HG02759 (cell line): ENCODE data around the gene TOM1L2.
"Not testable (repeated sequence)": the region's sequence is repeated elsewhere in the genome, so short reads cannot be mapped to it uniquely, and the experiment has no call there.

Experiments used
- ATAC-seq: cut with Tn5 transposase; IDR thresholded peaks from one replicate; pipeline ENCODE4 v1.9.1; 2021; ENCODE audit warnings: mild to moderate bottlenecking, moderate library complexity; ENCODE audit not compliant: unreplicated experiment

TOM1L2 gene

DNA sequence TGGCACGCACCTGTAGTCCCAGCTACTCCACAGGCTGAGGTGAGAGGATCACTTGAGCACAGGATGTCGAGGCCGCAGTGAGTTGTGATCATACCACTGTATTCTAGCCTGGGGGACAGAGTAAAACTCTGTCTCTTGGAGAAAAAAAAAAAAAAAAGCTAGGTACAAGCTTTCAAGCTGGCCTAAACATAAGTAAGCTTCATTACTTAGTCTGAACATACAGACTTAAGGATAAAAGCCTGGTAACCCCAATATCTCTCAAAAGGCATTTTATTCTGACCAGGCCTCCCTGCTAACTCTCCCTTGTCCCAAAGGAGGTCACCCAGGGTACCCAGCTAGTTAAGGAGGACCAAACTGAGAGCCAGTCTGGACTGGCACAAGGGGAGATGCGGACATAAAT lies 46.2 kb downstream of the TOM1L2 start:
- no peak for ATAC-seq

DNA sequence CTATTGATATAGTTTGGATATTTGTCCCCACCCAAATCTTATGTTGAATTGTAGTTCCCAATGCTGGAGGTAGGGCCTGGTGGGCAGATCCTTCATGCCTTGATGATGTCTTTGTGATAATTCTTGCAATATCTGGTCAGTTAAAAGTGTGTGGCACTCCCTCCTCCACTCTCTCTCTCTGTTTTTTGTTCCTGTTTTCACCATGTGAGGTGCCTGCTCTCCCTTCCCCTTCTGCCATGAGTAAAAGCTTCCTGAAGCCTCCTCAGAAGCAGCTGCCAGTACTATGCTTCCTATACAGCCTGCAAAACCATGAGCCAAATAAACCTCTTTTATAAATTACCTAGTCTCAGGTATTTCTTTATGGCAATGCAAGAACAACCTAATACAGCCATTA lies 47.3 kb downstream of the TOM1L2 start:
- no peak for ATAC-seq

DNA sequence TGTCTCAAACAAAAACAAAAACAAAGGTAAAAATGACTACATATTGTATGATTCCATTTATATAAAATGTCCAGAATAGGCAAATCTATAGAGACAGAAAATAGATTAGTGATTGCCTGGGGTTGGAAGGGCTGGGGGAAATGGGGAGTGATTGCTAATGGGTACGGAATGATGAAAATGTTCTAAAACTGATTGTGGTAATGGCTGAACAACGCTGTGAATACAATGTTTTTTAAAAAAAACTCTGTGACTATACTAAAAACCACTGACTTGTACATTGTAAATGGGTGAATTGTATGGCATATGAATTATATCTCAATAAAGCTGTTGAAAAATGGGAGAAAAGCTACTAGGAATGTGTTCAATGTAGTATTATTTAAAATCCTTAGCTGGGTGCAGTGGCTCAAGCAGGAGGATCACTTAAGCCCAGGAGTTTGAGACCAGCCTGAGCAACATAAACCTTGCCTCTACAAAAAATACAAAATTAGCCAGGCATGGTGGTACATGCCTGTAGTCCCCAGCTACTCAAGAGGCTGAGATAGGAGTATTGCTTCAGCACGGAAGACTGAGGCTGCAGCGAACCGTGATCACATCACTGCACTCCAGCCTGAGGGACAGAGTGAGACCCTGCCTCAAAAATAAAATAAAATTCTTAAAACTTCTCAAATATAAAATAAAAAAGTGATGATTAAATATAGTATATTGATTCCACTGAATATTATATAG lies 47.9 kb downstream of the TOM1L2 start:
- no peak for ATAC-seq

DNA sequence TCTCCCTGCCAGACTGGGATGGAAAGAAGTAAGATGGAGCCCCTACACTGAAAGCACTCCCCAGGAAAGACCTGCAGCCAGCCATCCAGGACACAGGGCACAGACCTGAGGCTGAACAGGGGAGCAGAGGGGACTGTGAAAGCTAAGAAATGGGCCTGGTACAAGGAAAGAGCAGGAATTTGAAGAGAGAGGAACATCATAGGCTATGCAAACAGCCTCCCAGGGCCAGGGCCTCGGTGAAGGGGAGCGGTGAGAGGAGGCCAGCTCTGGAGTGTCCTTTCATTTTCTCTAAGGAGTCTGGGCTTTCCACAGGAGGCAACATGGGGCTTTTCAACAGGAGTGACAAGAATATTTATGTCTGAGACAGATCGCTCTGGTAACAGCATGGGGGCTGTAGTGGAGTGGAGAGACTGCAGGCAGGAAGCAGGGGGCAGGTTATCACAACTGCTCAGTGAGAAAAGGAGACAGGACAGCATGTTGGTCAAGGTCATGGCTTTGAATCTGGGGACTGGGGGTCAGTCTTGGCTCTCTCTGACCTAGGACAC lies 50.1 kb downstream of the TOM1L2 start:
- no peak for ATAC-seq

DNA sequence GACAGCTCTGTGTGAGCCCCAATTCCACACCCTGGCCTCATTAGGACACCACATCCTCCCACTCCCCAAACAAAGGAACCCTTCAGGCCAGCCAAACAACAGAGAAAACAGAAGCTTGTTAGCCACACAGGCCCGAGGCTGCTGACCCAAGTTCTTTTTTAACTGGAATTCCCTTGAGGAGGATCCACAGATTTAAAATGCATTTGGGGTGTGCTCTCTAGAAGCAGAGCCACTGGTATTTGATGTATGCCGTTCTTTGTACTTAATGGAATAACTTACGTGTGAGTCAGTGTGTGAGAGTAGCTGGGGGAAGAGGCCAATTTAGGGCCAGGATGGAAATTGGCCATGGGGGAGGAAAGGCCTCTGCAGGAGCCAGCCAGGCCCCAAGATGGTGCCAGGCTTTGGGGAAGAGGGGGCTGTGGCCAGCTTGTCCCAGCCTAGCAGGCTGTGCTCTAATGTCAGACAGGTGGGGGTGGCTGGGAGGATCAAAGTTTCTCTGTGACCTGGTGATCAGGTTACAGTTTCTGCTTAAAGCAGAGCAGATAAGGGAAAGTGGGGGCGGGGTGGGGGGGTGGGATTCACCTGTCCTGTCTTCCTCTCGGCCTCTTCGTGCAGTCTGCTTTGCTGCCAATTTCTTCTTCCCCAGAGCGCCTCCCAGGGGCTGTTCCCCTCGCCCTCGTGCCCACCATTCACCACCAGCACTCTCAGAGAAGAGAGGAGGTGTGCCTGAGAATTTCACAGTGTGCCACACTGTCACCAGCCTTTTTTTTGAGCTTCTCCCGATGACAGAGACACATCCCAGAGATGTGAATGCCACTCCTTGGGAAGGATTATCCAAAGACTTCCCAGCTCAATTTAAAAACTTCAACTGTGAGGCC lies 50.8 kb downstream of the TOM1L2 start:
- ATAC-seq: no peak

DNA sequence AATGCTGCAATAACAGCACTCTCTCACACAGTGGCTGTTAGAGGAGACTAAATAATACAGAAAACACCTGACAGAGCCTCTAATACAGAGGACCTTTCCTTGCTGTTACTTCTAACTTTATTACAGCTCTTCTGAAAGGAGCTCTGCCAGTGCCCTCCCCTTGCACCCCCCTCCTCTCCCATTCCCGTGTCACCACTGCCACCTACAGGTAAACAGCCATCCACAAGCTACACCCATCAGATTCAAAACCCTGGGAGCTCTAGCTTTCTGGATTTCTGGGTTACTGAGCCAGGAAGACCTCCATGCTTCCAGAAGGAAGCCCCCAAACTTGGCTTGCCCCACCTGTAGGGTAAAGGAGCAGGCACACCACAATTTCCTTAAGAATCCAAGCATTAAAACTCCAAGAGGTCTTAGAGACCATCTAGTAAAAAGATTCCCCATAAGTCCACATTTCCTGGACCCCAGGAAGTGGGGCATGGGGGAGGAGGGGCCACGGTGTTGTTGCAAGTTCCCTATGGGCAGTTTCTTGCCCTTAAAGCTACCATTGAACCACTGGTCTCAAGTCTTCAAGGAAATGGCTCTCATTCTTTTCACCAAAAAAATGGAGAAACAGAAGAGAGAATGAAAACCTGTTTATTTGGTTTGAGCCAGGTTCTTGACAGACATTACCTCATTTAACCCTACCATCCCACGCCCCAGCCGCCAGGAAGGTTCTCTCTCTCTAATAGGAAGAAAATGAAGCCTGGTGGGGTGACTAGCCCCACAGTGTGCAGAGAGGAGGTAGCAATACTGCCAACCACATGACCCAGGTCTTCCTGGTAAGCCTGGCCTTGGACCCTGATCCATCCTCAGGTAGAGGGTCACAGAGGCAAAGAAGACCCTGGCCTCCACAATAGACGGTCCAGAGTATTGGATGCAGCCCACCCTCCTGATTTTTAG lies 52.8 kb downstream of the TOM1L2 start:
- no peak for ATAC-seq

DNA sequence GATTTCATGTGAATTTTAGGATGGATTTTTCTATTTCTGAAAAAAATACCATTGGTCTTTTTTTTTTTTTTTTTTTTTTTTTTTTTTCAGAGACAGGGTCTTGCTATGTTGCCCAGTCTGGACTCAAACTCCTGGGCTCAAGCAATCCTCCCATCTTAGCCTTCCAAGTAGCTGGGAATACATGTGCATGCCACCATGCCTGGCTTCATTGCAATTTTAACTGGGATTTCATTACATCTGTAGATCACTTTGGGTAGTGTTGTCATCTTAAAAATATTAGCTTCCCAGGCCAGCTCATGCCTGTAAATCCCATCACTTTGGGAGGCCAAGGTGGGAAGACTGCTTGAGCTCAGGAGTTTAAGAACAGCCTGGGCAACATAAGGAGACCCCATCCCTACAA lies 54.8 kb downstream of the TOM1L2 start:
- ATAC-seq: no peak

DNA sequence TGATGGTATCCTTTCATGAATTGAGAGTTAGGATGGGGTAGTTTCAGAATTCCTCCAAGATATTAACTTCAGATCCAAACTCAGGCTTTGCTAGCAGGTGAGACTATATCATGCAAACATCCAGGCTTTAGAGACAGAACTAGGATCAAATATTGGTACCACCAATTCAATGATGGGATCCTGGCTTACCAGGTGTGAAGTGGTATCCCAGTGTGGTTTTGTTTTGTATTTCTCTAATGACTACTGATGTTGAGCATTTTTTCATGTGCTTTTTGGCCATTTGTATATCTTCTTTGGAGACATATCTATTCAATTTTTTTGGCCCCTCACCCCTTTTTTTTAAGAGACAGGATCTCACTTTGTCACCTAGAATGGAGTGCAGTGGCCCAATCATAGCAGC lies 57.0 kb downstream of the TOM1L2 start:
- ATAC-seq: no peak

DNA sequence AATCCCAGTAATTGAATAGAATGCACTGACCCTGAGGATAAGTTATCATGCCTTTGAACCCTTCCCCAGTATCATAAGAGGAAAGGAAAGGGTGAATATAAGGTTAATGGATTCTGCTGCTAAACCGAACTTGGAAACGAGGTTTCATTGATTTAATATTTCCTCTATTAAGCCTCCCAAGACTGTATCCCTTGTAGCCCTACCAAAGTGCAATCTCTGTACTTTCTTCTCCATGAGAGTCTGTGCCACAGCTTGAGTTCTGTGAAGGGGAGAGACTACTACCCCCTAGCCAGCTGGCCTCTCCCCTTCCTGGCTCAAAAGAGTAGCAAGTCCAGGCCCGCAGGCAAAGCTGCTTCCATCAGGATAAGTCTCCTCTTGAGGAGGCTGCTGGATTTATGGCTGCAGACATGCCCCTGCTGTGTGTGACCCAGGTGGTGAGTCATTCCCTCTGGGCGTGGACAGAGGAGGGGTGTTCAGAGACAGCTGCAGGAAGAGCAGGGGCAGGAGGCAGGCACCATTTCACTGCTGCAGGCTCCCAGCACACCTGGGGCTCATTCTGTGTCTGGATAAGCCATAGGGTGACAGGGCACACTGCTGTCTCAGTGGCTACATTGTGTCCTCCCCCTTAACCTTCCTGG lies 58.4 kb downstream of the TOM1L2 start:
- peak; percentile 62 for ATAC-seq

DNA sequence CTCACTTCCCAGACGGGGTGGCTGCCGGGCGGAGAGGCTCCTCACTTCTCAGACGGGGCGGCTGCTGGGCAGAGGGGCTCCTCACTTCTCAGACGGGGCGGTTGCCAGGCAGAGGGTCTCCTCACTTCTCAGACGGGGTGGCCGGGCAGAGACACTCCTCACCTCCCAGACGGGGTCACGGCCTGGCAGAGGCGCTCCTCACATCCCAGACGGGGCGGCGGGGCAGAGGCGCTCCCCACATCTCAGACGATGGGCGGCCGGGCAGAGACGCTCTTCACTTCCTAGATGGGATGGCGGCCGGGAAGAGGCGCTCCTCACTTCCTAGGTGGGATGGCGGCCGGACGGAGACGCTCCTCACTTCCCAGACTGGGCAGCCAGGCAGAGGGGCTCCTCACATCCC lies 59.9 kb downstream of the TOM1L2 start:
- not testable (repeated sequence) for ATAC-seq

DNA sequence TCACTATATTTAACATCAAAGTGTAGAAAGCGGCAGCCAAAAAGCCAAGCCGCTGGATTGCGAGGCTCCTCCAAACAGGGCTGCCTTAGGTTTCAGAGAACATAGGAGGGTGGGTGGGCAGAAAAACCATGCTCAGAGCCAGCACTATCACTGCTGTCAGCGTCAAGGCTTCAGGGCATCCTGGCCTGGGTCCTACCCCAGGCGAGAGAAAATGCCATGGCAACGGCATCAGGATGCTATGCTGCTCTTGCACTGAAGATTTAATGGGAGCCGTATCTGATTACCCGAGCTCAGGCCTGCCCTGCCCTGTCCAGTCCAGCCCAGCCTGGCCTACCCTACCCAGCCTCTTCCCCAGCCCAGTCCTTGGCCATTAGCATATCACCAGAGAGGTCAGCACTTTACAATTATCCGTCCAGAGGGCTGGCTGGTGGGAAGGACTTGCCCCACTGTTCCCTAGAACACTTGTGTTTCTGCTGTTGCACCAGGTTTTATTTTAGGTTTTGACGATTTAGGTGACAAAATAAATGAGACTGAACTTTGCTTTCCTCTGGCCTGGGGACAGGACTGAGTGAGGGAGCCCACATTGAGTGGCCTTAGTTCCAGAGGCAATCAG lies 61.1 kb downstream of the TOM1L2 start:
- ATAC-seq: no peak

DNA sequence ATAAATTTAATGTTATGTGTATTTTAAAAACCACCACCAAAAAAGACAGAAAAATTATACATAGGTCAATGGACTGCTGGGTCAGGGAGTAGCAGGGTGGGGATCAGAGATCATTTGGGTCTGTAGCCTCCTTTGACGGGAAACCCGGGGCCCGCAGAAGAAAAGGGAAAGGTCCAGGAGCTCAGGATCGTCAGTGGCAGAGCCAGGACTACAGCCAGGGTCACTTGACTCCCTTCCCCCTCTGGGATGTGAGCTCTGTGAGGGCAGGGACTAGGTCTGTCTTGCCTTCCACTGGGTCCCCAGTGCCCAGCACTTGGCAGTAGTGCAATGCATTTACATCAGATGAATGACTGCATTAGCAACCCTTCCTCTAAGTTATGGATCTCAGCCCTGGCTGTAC lies 62.1 kb downstream of the TOM1L2 start:
- no peak for ATAC-seq

DNA sequence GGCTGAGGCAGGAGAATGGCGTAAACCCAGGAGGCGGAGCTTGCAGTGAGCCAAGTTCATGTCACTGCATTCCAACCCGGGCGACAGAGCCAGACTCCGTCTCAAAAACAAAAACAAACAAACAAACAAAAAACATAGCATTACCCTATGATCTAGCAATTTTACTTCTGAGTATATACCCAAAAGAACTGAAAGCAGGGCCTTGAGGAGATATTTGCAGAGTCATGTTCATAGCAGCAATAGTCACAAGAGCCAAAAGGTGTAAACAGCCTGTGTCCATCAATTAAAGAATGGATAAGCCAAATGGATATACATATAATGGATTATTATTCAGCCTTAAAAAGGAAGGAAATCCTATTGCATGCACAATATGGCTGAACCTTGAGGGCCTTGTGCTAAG lies 63.1 kb downstream of the TOM1L2 start:
- ATAC-seq: no peak

DNA sequence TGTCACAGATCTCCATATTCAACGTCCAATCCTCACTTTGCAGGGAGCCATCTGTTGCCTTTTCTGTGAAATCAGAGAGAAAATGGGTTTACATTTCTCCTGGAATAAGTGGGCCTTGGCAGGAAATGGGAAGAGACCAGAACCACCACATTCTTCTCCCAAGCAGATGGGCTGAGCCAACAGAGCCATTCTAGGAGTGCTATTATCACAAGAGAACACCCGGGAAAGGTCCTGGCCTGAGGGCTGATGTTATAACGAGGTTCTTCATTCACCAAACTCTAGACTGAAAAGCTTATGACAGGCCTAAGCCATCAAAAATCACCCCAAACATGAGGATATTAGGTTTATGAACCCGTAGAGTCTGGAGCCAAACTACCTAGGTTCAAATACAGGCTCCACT lies 64.7 kb downstream of the TOM1L2 start:
- ATAC-seq: no peak

DNA sequence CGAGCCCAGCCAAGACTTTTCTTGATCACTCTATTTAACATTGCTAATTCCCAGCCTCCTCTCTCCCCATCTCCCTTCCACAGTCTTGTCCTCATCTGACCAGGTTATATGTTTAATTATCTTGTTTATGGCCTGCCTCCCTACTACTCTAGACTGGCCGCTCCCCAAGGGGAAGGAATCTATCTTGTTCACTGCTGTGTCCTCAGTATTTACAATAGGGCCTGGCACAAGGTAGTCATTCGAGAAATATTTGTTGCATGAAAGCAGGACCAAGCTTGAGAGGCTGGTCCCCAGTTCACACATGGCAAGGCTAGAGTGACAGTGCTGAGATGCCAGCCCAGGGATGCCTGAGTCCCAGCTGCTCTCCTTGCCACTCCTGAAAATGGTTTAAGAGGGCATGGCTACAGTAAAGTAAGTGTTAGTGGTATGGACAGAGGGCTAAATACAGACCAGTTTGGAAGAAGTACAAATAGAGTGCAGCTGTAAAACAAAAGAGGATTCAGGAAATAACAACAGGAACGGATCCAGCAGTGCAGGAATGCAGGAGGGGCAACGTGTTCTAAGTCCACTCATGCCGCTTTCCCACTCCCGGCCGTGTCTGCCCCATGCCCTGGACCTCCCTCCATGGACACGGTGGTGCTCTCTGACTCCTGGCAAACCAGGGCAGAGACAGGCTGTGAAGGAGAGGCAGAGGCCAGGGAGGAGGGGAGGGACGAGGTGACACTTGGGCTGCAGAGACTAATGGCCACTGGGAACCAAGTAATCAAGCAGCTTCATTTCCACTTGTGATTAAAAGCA lies 65.6 kb downstream of the TOM1L2 start:
- no peak for ATAC-seq

DNA sequence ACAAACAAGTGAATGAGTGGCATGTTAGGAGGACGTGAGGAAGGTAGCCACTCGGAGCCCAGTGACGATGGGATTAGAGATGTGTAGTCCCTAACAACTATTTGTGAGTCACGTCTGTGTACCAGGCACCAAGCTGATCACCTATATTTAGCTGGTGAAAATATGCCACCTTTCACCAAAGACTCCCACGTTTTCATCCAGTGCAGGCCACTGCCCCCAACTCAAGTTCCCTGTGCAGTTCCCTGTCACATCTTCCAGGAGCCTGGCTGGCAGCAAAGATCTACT lies 67.2 kb downstream of the TOM1L2 start:
- ATAC-seq: no peak

DNA sequence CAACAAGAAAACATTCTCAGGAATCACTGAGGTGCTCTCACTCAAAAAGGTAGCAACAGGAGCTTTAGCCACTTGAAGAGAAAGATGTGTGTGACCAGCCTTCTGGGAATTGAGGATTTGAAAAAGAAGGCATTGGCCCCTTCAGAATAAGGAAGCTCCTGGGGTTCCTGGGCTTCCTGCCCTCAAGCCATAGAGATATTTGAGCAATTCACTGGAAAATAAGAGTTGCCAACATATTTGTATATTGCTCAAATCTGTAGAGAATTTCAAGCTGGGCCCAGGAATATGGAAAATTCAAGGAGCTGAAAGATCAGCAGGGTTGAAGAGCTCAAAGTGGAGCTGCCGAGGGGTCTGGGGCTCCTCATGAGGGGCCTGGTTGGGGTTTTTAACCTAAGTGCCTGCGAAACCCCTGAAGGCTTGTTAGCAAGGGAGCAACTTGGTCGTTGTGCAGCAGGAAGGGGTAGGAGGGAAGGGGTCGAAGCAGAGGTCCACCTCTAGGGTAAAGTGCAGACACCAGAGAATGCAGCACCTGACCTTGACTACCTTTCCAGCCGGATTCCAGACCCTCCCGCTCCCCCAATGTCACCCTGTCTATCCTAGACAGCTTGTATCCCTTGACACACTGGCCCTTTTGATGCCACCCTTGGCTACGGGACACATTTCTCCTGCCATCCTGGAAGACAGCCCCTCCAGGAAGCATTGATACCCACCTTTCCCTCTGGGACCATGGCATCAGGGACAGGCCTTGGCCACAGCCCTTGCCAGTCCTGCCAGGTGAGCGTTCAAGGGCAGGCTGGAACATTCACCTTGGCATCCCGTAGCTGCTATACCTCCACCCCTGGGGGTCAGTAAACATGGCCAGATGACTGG lies 67.8 kb downstream of the TOM1L2 start:
- no peak for ATAC-seq

DNA sequence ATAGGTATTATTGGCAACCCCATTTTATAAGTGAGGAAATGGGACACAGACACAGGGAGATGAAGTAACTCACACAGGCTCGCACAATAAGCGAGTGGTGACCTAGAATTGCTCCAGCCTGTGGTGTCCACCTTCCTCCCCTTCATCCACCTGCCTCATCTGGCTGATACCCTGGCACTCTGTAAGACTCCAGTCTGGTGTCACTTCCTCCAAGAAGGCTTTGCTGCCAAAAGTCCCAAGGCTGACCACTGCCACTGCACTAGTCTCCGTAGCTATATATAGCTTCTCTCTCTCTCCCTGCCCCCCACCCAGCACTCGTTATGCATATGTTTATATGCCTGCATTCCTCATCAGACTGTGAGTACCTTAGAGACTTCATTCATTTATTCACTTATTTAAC lies 69.3 kb downstream of the TOM1L2 start:
- ATAC-seq: no peak

DNA sequence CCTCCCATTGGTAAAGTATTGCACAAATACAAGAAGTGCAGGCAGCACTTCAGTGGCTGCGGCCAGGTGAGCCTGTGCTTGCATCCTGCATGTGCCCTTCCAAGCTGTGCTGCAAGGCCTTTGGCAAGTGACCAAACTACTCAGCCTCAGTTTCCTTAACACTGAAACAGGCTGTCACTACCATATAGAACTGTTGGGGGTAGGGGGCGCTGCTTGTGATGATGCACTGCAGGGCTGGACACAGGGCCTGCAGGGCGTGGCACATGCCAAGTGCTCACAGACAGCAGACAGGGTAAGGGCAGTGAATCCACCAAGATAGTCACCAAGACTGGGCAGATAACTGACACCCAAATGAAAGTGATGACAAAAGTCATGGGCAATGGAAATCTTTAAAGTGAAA lies 69.8 kb downstream of the TOM1L2 start:
- no peak for ATAC-seq
